Panc1 (cell line): ENCODE data around the gene WDR7. TPM values are rescaled to one million over a fixed set of nuclear protein-coding genes. Genes with fewer than 3 reads are reported as not detected.

Experiments
- ATAC-seq: fragments of 200-7000 bp; cut with Tn5 transposase; 2 replicates; pipeline ENCODE4 v1.9.1; 2020; ENCODE audit warnings: mild to moderate bottlenecking, moderate library complexity
- BruUV-seq: library from RNA; stranded (reverse); fragments of 400-500 nt; replicated peaks from 2 replicates; lab custom pipeline; 2021; lab: Mats Ljungman, UMichigan
- CTCF ChIA-PET: fragments of 300-600 bp; sonication (Branson Sonifier 250); formaldehyde crosslinking; loops from one replicate; lab custom pipeline; 2022; ENCODE audit warnings: antibody characterized with exemption; lab: Charles Lee
- POLR2A ChIA-PET: fragments of 300-600 bp; sonication (Branson Sonifier 250); formaldehyde crosslinking; loops from one replicate; lab custom pipeline; 2022; ENCODE audit warnings: antibody characterized with exemption; lab: Charles Lee
- DNase-seq: peaks from one replicate; pipeline ENCODE4 v3.0.0-alpha.2; 2010; ENCODE audit warnings: low read depth, low spot score
- H3K27ac ChIP-seq: 2 replicates; pipeline ENCODE4 v1.5.1; 2011; ENCODE audit warnings: mild to moderate bottlenecking, low read length, inconsistent platforms
- H3K27me3 ChIP-seq: fragments of 200-500 bp; sonication (Bioruptor generic); 2 replicates; pipeline ENCODE4 v1.6.0; 2014; ENCODE audit warnings: low read length, inconsistent platforms; ENCODE audit not compliant: control insufficient read depth, insufficient read depth
- H3K36me3 ChIP-seq: fragments of 200-500 bp; sonication (Bioruptor generic); 2 replicates; pipeline ENCODE4 v1.5.1; 2014; ENCODE audit warnings: inconsistent platforms, mild to moderate bottlenecking, low read length, moderate library complexity; ENCODE audit not compliant: control insufficient read depth, insufficient read depth
- H3K4me1 ChIP-seq: 2 replicates; pipeline ENCODE4 v1.5.1; 2011; ENCODE audit warnings: inconsistent platforms, mild to moderate bottlenecking, low read length, moderate library complexity; ENCODE audit not compliant: control insufficient read depth, insufficient read depth
- H3K4me3 ChIP-seq, 2 experiments: 2 replicates each; pipeline ENCODE4 v1.5.1; 2011 to 2012; ENCODE audit warnings: low read depth in 2 of 2, low read length in 2 of 2, mild to moderate bottlenecking in 2 of 2, inconsistent platforms in 1 of 2, moderate library complexity in 1 of 2
- H3K9me3 ChIP-seq: fragments of 200-500 bp; sonication (Bioruptor generic); 2 replicates; pipeline ENCODE4 v1.5.1; 2014; ENCODE audit warnings: low read depth, mild to moderate bottlenecking, inconsistent platforms, low read length, moderate library complexity; ENCODE audit not compliant: control insufficient read depth, insufficient read depth
- POLR2AphosphoS5 ChIP-seq: IDR thresholded peaks from 2 replicates; pipeline ENCODE4 v1.6.1; 2012; ENCODE audit warnings: mild to moderate bottlenecking, low read depth, low read length, moderate library complexity
- SIN3A ChIP-seq: IDR thresholded peaks from 2 replicates; pipeline ENCODE4 v1.6.1; 2012; ENCODE audit warnings: low read depth, mild to moderate bottlenecking, low read length, moderate library complexity, borderline replicate concordance; ENCODE audit not compliant: insufficient read depth
- TCF7L2 ChIP-seq: IDR thresholded peaks from 2 replicates; pipeline ENCODE4 v1.6.1; 2011; ENCODE audit warnings: mild to moderate bottlenecking, low read depth, low read length, inconsistent platforms
- in situ Hi-C: cut with HindIII; loops from 2 replicates; pipeline ENCODE4 v1.10.0; 2016; ENCODE audit warnings: low sequenced_read_pairs, low pct_unique_long_range_greater_than_20kb
- intact Hi-C: fragments of 100-400 bp; cut with micrococcal nuclease; formaldehyde crosslinking; loops from one replicate; pipeline ENCODE4 v1.10.0; 2022; ENCODE audit not compliant: unreplicated experiment
- total RNA-seq: library from RNA; stranded (reverse); gene quantifications from one replicate; pipeline ENCODE4 v1.2.1, GENCODE V29; 2021; ENCODE audit not compliant: unreplicated experiment
- TF ChIP-seq, protein P1 (sequence below), 2 experiments: IDR thresholded peaks; 2 replicates each; pipeline ENCODE4 v1.6.1; 2011 to 2012; ENCODE audit warnings: low read depth in 2 of 2, control low read depth in 1 of 2, low read length in 1 of 2, mild to moderate bottlenecking in 1 of 2, moderate library complexity in 1 of 2; ENCODE audit not compliant: insufficient read depth in 1 of 2
- TF ChIP-seq, protein P2 (sequence below): fragments of 450-650 bp; IDR thresholded peaks from 2 replicates; pipeline ENCODE4 v1.5.1; 2017; ENCODE audit warnings: mild to moderate bottlenecking

WDR7 gene
- total RNA-seq, 1 experiment from 2014 or later, result 12.3 TPM

DNA sequence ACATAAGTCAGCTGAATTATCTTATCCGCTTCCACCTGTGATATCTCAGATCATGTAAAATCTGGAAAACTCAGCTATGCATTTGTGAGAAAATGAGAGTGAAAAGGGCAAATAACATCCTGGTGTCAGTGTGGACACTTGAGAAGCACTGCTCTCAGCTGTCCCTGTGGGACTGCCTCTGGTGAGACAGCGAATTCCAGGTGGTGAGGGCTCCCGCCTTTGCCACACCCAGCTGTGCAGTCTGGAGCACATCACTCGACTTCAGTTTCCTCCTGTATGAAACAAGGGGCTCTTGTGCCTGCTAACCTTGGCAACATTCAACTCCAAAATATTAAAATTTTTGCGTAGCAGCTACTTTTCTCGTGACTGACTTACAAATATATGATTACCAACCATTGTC lies 300.9 kb downstream of the WDR7 start:
- in situ Hi-C loops, result no loop called here
- Histone ChIP-seq H3K4me3 (no peak overlapping the region), H3K9me3 (no peaks in the 10 kb centered on the region), H3K4me1 (no peaks in the 10 kb centered on the region), H3K27ac (no peak overlapping the region), H3K27me3 (no peaks in the 10 kb centered on the region), H3K36me3 (no peaks in the 10 kb centered on the region)
- POLR2A ChIA-PET, result no interaction called here
- TF ChIP-seq, protein P1, sequence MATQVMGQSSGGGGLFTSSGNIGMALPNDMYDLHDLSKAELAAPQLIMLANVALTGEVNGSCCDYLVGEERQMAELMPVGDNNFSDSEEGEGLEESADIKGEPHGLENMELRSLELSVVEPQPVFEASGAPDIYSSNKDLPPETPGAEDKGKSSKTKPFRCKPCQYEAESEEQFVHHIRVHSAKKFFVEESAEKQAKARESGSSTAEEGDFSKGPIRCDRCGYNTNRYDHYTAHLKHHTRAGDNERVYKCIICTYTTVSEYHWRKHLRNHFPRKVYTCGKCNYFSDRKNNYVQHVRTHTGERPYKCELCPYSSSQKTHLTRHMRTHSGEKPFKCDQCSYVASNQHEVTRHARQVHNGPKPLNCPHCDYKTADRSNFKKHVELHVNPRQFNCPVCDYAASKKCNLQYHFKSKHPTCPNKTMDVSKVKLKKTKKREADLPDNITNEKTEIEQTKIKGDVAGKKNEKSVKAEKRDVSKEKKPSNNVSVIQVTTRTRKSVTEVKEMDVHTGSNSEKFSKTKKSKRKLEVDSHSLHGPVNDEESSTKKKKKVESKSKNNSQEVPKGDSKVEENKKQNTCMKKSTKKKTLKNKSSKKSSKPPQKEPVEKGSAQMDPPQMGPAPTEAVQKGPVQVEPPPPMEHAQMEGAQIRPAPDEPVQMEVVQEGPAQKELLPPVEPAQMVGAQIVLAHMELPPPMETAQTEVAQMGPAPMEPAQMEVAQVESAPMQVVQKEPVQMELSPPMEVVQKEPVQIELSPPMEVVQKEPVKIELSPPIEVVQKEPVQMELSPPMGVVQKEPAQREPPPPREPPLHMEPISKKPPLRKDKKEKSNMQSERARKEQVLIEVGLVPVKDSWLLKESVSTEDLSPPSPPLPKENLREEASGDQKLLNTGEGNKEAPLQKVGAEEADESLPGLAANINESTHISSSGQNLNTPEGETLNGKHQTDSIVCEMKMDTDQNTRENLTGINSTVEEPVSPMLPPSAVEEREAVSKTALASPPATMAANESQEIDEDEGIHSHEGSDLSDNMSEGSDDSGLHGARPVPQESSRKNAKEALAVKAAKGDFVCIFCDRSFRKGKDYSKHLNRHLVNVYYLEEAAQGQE (IDR thresholded peaks at IDR 0.05; ENCODE audit: insufficient read depth in 1 of 2, low read depth in 2 of 2, low read length in 1 of 2), result no peak
- TF ChIP-seq POLR2AphosphoS5 (no peak), TCF7L2 (no peak), SIN3A (no peak)
- TF ChIP-seq, protein P2, sequence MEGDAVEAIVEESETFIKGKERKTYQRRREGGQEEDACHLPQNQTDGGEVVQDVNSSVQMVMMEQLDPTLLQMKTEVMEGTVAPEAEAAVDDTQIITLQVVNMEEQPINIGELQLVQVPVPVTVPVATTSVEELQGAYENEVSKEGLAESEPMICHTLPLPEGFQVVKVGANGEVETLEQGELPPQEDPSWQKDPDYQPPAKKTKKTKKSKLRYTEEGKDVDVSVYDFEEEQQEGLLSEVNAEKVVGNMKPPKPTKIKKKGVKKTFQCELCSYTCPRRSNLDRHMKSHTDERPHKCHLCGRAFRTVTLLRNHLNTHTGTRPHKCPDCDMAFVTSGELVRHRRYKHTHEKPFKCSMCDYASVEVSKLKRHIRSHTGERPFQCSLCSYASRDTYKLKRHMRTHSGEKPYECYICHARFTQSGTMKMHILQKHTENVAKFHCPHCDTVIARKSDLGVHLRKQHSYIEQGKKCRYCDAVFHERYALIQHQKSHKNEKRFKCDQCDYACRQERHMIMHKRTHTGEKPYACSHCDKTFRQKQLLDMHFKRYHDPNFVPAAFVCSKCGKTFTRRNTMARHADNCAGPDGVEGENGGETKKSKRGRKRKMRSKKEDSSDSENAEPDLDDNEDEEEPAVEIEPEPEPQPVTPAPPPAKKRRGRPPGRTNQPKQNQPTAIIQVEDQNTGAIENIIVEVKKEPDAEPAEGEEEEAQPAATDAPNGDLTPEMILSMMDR, result no peak
- BruUV-seq, result no TSS peak
- CTCF ChIA-PET, result no interaction called here
- ATAC-seq (no peak), DNase-seq (no peak)
- intact Hi-C loops, result no loop called here

DNA sequence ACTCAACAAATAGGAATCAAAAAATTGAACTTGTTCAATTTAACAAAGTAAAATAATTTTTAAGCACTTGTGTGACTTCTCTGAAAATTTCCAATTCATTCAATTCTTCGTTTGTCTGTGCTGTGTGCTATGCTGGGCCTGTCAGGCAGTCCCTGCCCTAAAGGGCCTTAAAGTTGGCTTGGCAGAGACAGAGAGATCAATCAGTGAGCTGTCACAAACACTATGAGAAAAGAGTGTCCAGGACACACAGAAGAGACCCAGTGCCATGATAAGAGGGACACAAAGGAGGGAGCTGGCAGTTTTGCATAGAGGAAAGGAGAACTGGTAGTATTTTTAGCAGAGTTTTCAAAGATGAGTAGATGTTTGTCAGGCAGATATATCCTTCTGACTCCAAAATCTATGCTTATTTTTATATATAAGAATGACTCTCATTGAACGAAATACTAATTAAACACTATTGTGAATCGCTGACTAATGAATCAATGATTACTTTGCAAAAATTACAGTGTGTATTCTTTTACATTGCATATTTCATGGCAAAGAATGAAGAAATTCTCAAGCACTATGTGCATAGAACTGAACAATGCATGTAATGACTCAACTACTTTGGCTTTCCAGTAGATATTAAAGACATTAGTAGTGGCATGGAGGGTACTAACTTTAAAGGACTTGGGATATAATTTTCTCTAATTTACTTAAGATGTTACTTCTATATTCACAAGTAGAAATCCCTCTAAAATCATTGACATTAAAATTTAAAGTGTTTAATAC lies 302.5 kb downstream of the WDR7 start:
- no peaks in the 10 kb centered on the region for H3K27me3 ChIP-seq
- H3K4me1 ChIP-seq, result no peaks in the 10 kb centered on the region
- H3K9me3 ChIP-seq, result no peaks in the 10 kb centered on the region
- no peak for ATAC-seq
- no peaks in the 10 kb centered on the region for H3K36me3 ChIP-seq
- no peak overlapping the region for H3K27ac ChIP-seq
- POLR2A ChIA-PET, result no interaction called here
- intact Hi-C loops, result no loop called here
- no TSS peak for BruUV-seq
- CTCF ChIA-PET, result no interaction called here
- DNase-seq, result no peak
- TF ChIP-seq TCF7L2 (no peak), SIN3A (no peak), POLR2AphosphoS5 (no peak)
- TF ChIP-seq, protein P2, result no peak
- TF ChIP-seq, protein P1 (IDR thresholded peaks at IDR 0.05; ENCODE audit: insufficient read depth in 1 of 2, low read depth in 2 of 2, low read length in 1 of 2), result no peak
- H3K4me3 ChIP-seq, result no peak overlapping the region
- in situ Hi-C loops, result no loop called here
